H1 (cell line): ENCODE data around the gene ZBTB44.

Experiments used
- CTCF ChIP-seq, 3 experiments: IDR thresholded peaks; 1 replicate in 2 of 3; 2 replicates in 1 of 3; pipeline versions ENCODE4 v1.5.1 to v1.6.1; 2011; ENCODE audit warnings: low read length in 3 of 3, mild to moderate bottlenecking in 3 of 3, inconsistent platforms in 2 of 3, low read depth in 1 of 3, moderate library complexity in 1 of 3; ENCODE audit not compliant: insufficient read depth in 1 of 3; ENCODE audit errors: control extremely low read depth in 1 of 3
- EZH2 ChIP-seq: fragments of 200-600 bp; sonication (generic); IDR thresholded peaks from 2 replicates; pipeline ENCODE4 v1.7.1; 2012; ENCODE audit warnings: low read depth, mild to moderate bottlenecking, moderate library complexity, low read length, inconsistent platforms; ENCODE audit not compliant: severe bottlenecking
- POLR2A ChIP-seq, 2 experiments: IDR thresholded peaks; 1 replicate in 1 of 2; 2 replicates in 1 of 2; pipeline ENCODE4 v1.6.1; 2011; ENCODE audit warnings: low read depth in 2 of 2, low read length in 2 of 2, mild to moderate bottlenecking in 2 of 2; ENCODE audit errors: control extremely low read depth in 1 of 2
- POLR2AphosphoS5 ChIP-seq: IDR thresholded peaks from 2 replicates; pipeline ENCODE4 v1.6.1; 2011; ENCODE audit warnings: low read depth, low read length

DNA sequence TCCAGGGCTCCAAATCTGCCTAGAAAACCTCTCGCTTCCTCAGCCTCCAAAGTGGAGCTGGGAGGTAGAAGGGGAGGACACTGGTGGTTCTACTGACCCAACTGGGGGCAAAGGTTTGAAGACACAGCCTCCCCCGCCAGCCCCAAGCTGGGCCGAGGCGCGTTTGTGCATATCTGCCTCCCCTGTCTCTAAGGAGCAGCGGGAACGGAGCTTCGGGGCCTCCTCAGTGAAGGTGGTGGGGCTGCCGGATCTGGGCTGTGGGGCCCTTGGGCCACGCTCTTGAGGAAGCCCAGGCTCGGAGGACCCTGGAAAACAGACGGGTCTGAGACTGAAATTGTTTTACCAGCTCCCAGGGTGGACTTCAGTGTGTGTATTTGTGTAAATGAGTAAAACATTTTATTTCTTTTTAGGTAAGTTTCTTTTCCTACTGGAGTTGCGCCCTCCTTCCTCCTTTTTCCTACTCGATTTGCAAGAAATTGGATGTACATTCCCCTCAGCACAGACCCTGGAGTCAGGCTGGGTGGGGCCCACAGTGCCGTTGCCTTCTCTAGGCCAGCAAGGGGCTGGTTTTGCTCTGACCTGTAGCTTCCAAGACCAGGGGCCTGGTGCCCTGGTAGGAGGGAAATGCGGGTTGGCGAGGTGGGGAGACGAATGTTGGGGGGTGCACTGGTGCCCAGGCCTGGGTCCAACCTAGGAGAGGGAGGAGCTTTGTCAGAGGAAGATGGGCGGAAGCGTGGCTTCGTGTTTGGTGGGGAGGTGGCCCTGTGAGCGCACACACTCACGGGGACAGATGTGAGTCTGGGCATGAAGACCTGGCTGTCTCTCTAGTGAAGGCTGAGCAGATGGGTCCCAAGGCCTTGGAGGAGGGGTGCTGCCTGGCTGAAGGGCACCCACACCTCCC, 104.5 kb downstream of the ZBTB44 start:
- TF ChIP-seq EZH2: no peak
- TF ChIP-seq CTCF (IDR thresholded peaks at IDR 0.05; ENCODE audit: control extremely low read depth in 1 of 3, insufficient read depth in 1 of 3, low read depth in 1 of 3, low read length in 3 of 3): no peak
- no peak for TF ChIP-seq POLR2A (IDR thresholded peaks at IDR 0.05; ENCODE audit: control extremely low read depth in 1 of 2, low read depth in 2 of 2, low read length in 2 of 2)
- no peak for TF ChIP-seq POLR2AphosphoS5
